WI38 (cell line): ENCODE data around the gene APOE.
"Not testable (repeated sequence)": the region's sequence is repeated elsewhere in the genome, so short reads cannot be mapped to it uniquely, and the experiment has no call there.

Experiments used
- H3K4me3 ChIP-seq: 2 replicates; pipeline ENCODE4 v1.5.1; 2011; ENCODE audit warnings: low read depth, mild to moderate bottlenecking, control low read depth, low read length
- TF ChIP-seq, protein P1 (sequence below): IDR thresholded peaks from 2 replicates; pipeline ENCODE4 v1.5.1; 2012; ENCODE audit warnings: low read depth, mild to moderate bottlenecking, control low read depth, low read length

Gene APOE

DNA sequence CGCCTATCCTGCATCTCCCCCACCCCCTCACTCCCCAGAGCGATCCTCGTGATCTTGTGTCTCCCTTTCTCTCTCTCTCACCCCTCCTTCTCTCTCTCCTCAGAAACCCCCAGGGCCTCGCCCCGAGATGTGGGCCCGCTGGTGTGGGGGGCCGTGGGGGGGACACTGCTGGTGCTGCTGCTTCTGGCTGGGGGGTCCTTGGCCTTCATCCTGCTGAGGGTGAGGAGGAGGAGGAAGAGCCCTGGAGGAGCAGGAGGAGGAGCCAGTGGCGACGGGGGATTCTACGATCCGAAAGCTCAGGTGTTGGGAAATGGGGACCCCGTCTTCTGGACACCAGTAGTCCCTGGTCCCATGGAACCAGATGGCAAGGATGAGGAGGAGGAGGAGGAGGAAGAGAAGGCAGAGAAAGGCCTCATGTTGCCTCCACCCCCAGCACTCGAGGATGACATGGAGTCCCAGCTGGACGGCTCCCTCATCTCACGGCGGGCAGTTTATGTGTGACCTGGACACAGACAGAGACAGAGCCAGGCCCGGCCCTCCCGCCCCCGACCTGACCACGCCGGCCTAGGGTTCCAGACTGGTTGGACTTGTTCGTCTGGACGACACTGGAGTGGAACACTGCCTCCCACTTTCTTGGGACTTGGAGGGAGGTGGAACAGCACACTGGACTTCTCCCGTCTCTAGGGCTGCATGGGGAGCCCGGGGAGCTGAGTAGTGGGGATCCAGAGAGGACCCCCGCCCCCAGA is 27.3 kb upstream of the APOE start:
- H3K4me3 ChIP-seq: no peak overlapping the region
- TF ChIP-seq, protein P1, sequence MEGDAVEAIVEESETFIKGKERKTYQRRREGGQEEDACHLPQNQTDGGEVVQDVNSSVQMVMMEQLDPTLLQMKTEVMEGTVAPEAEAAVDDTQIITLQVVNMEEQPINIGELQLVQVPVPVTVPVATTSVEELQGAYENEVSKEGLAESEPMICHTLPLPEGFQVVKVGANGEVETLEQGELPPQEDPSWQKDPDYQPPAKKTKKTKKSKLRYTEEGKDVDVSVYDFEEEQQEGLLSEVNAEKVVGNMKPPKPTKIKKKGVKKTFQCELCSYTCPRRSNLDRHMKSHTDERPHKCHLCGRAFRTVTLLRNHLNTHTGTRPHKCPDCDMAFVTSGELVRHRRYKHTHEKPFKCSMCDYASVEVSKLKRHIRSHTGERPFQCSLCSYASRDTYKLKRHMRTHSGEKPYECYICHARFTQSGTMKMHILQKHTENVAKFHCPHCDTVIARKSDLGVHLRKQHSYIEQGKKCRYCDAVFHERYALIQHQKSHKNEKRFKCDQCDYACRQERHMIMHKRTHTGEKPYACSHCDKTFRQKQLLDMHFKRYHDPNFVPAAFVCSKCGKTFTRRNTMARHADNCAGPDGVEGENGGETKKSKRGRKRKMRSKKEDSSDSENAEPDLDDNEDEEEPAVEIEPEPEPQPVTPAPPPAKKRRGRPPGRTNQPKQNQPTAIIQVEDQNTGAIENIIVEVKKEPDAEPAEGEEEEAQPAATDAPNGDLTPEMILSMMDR: no peak

DNA sequence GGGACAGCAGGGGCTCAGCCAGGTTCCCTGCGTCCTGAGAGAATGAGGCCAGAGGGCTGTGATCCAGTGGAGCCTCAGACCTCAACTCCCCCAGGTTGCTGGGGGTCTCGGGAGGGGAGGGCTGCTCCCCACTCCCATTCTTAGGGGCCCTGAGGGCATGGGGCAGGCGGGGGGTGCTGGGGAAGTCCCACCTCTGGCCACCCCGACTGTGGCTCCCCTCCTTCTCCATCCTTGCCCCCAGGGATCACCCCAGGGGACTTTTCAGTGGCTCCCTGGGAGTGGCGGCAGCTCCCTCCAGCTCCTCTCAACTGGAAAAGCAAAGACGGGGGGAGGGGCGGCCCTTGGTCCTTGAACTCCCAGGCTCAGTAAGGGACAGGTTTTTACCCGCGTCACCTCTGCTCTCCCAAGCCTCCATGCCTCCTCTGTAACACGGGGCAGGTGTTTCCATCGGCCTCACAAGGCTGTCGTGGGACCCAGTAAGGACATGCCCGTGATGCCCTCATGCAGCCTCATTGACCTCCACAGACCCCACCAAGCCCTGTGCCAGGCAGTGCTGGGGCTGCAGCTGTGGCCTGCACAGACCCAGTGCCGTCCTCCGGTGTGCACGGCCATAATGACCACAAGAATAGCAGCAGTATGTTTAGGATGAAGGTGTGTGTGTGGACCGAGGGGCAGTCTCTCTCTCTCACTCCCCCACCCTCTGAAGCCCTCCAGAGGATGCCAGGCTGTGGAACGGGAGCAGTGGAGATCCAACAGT is 26.1 kb upstream of the APOE start:
- TF ChIP-seq, protein P1: no peak
- H3K4me3 ChIP-seq: no peak overlapping the region

DNA sequence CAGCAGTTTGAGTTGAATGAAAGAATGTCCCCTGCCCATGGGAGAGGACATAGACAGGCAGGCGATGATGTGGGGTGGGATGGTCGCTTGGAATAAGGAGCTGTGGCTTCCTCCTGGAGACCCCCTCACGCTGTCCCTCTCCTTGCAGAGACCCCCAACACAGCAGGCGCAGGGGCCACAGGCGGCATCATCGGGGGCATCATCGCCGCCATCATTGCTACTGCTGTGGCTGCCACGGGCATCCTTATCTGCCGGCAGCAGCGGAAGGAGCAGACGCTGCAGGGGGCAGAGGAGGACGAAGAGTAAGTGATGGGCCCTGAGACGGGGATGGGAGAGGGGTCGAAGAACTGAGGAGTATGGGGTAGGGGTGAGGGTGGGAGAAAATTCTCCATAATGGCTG is 23.5 kb upstream of the APOE start:
- no peak overlapping the region for H3K4me3 ChIP-seq
- TF ChIP-seq, protein P1: no peak

DNA sequence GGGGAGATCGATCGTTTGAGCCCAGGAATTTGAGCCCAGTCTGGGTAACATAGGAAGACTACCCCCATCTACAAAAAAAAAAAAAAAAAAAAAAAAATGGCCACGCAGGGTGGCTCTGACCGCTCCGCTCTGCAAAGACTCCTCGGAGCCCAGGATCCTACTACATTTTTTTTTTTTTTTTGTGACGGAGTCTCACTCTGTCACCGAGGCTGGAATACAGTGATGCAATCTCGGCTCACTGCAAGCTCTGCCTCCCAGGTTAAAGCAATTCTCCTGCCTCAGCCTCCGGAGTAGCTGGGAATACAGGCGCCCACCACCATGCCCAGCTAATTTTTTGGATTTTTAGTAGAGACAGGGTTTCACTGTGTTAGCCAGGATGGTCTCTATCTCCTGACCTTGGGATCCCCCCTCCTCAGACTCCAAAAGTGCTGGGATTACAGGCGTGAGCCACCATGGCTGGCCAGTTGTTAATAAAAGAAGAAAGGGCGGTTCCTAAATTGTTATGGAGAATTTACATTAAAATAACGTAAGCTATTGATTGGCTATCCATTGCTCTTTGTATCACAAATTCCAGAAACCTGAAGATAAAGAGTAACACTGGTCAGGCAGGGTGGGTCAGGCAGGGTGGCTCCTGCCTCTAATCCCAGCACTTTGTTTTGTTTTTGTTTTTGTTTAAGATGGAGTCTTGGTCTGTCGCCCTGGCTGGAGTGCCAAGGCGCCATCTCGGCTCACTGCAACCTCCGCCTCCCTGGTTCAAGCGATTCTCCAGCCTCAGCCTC is 22.8 kb upstream of the APOE start:
- not testable (repeated sequence) for H3K4me3 ChIP-seq

DNA sequence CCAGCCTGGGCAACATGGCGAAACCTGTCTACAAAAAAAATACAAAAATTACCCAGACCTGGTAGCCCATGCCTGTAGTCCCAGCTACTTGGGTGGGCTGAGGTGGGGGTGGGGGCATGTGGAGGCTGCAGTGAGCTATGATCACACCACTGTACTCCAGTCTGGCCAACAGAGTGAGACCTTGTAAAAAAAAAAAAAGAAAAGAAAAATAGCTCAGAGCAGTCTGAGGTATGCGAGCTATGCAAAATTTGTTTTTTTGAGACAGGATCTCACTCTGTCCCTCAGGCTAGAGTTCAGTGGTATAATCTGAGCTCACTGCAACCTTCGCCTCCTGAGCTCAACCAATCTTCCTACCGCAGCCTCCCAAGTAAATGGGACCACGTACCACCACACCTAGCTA is 21.7 kb upstream of the APOE start:
- TF ChIP-seq, protein P1: no peak
- H3K4me3 ChIP-seq: no peak overlapping the region

DNA sequence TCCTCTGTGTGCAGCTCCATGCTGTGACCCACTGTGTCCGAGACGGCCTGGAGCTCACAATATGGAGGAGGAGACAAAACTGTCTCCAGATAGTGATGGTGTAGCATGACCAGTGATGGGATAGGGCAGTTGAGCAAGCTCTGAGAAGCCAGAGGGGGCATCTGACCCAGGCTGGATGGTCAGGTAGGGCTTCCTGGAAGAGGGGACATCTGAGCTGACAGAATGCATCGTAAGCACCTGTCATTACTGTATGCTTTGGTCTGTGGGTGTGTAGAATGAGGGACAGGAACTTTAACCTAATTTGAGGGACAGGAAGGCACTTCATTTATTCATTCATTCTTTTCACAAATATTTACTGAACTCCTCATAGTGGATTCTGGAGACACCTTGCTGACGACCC is 21.0 kb upstream of the APOE start:
- TF ChIP-seq, protein P1: no peak
- H3K4me3 ChIP-seq: no peak overlapping the region

DNA sequence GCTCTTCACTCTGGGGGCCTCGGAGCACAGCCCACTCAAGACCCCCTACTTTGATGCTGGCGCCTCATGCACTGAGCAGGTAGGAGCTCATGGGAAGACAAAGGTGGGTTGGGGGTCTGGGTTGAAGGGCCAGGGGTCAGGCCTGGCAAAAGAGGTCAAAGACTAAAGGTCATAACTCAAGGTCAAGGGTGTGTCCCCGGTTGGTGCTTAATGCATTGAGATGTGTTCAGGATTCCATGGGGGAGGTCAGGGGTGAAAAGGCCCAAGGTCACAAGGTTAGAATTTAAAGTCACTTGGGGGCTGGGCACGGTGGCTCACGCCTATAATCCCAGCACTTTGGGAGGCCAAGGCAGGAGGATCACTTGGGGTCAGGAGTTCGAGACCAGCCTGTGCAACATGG is 19.5 kb upstream of the APOE start:
- H3K4me3 ChIP-seq: no peak overlapping the region
- TF ChIP-seq, protein P1: no peak
